GM19099 (cell line): ENCODE results near the gene DHX9.

Experiments used
- POLR2A ChIP-seq: IDR thresholded peaks from 3 replicates; pipeline ENCODE4 v1.6.1; 2011; ENCODE audit warnings: low read depth; ENCODE audit not compliant: insufficient read length; ENCODE audit errors: extremely low read depth

Gene DHX9

GRCh38 chr1:182823220-182823619 lies 15.9 kb upstream of the DHX9 start:
- TF ChIP-seq POLR2A: no peak

- TF ChIP-seq POLR2A: no peak
Measured at GRCh38 chr1:182826892-182827291, 12.3 kb upstream of the DHX9 start.

- no peak for TF ChIP-seq POLR2A
Measured at GRCh38 chr1:182829285-182829932, 9.7 kb upstream of the DHX9 start.

GRCh38 chr1:182833271-182833670 lies 5.9 kb upstream of the DHX9 start:
- no peak for TF ChIP-seq POLR2A

- TF ChIP-seq POLR2A: no peak
Measured at GRCh38 chr1:182834326-182834725, 4.8 kb upstream of the DHX9 start.

- no peak for TF ChIP-seq POLR2A
Measured at GRCh38 chr1:182835806-182836205, 3.3 kb upstream of the DHX9 start.

- TF ChIP-seq POLR2A: no peak
Measured at GRCh38 chr1:182841368-182841988, 2.3 kb downstream of the DHX9 start.

GRCh38 chr1:182842265-182842664 lies 3.1 kb downstream of the DHX9 start:
- TF ChIP-seq POLR2A: no peak

- TF ChIP-seq POLR2A: no peak
Measured at GRCh38 chr1:182845379-182845778, 6.2 kb downstream of the DHX9 start.

GRCh38 chr1:182845894-182846293 lies 6.7 kb downstream of the DHX9 start:
- no peak for TF ChIP-seq POLR2A

- no peak for TF ChIP-seq POLR2A
Measured at GRCh38 chr1:182847105-182847504, 8.0 kb downstream of the DHX9 start.

- no peak for TF ChIP-seq POLR2A
Measured at GRCh38 chr1:182848736-182849135, 9.6 kb downstream of the DHX9 start.

- no peak for TF ChIP-seq POLR2A
Measured at GRCh38 chr1:182850319-182850718, 11.2 kb downstream of the DHX9 start.

- TF ChIP-seq POLR2A: no peak
Measured at GRCh38 chr1:182851825-182852224, 12.7 kb downstream of the DHX9 start.

GRCh38 chr1:182855911-182856310 lies 16.8 kb downstream of the DHX9 start:
- no peak for TF ChIP-seq POLR2A

- no peak for TF ChIP-seq POLR2A
Measured at GRCh38 chr1:182857212-182857611, 18.1 kb downstream of the DHX9 start.

- no peak for TF ChIP-seq POLR2A
Measured at GRCh38 chr1:182860658-182861057, 21.5 kb downstream of the DHX9 start.
